Hematopoietic multipotent progenitor cell treated with erythropoietin and hydrocortisone succinate and interleukin-3 and kit ligand, for 17 days (in vitro differentiated cells): ENCODE data around the gene HLA-B.
A peak's percentile ranks its signal among the peaks of the same experiment; 100 is the strongest.
"Not testable (repeated sequence)": the region's sequence is repeated elsewhere in the genome, so short reads cannot be mapped to it uniquely, and the experiment has no call there.

Experiments
- DNase-seq: peaks from one replicate; pipeline ENCODE4 v3.0.0-alpha.2; 2015; ENCODE audit warnings: low spot score

Gene HLA-B

GRCh38 chr6:31356946-31357466 lies at the start of gene HLA-B:
TSS of gene HLA-B (minus strand) at chr6:31357179. CDS start at chr6:31357158, 21 bp downstream.
- peak; percentile 81 for DNase-seq

GRCh38 chr6:31405996-31406395 lies 49.0 kb upstream of the HLA-B start:
- DNase-seq: no peak

GRCh38 chr6:31404061-31404364 lies 47.0 kb upstream of the HLA-B start:
- not testable (repeated sequence) for DNase-seq

GRCh38 chr6:31403283-31404060 lies 46.5 kb upstream of the HLA-B start, which contains the start of gene MICA:
TSS of gene MICA (plus strand) at chr6:31403595. CDS start at chr6:31403633, 38 bp downstream.
- peak; percentile 57 for DNase-seq

- no peak for DNase-seq
These were observed 45.6 kb upstream of the HLA-B start for GRCh38 chr6:31402324-31403282.

- DNase-seq: no peak
These were observed 44.4 kb upstream of the HLA-B start for GRCh38 chr6:31401403-31401802.

- peak; percentile 41 for DNase-seq
These were observed 43.7 kb upstream of the HLA-B start for GRCh38 chr6:31400467-31401289.

GRCh38 chr6:31399589-31400466 lies 42.8 kb upstream of the HLA-B start:
- peak; percentile 78 for DNase-seq

GRCh38 chr6:31397901-31398525 lies 41.0 kb upstream of the HLA-B start:
- DNase-seq: no peak

- DNase-seq: not testable (repeated sequence)
These were observed 40.1 kb upstream of the HLA-B start for GRCh38 chr6:31397153-31397499.

- peak; percentile 84 for DNase-seq
These were observed 39.6 kb upstream of the HLA-B start for GRCh38 chr6:31396422-31397152.

GRCh38 chr6:31395832-31396231 lies 38.9 kb upstream of the HLA-B start:
- DNase-seq: no peak

- no peak for DNase-seq
These were observed 37.4 kb upstream of the HLA-B start for GRCh38 chr6:31394381-31394780.

GRCh38 chr6:31393932-31394331 lies 37.0 kb upstream of the HLA-B start:
- no peak for DNase-seq

- not testable (repeated sequence) for DNase-seq
These were observed 32.8 kb upstream of the HLA-B start for GRCh38 chr6:31389802-31390132.

- DNase-seq: not testable (repeated sequence)
These were observed 32.2 kb upstream of the HLA-B start for GRCh38 chr6:31388916-31389801.

GRCh38 chr6:31386977-31387376 lies 30.0 kb upstream of the HLA-B start:
- no peak for DNase-seq

GRCh38 chr6:31386099-31386498 lies 29.1 kb upstream of the HLA-B start:
- no peak for DNase-seq

- DNase-seq: no peak
These were observed 28.1 kb upstream of the HLA-B start for GRCh38 chr6:31385041-31385440.
